Pulmonary artery endothelial cell (primary cell): ENCODE data around the gene CNTN4. TPM values are rescaled to one million over a fixed set of nuclear protein-coding genes. Genes with fewer than 3 reads are reported as not detected.

Experiments
- DNase-seq: peaks from one replicate; pipeline ENCODE4 v3.0.0-alpha.2; 2011; ENCODE audit warnings: low read depth, low spot score
- total RNA-seq: library from RNA; depleted of rRNA; stranded (reverse); fragments of >200 nt; gene quantifications from 2 replicates; pipeline ENCODE4 v1.2.3, GENCODE V29; 2014

The CNTN4 gene
- total RNA-seq, 1 donor from 2014 or later, result not detected

DNA sequence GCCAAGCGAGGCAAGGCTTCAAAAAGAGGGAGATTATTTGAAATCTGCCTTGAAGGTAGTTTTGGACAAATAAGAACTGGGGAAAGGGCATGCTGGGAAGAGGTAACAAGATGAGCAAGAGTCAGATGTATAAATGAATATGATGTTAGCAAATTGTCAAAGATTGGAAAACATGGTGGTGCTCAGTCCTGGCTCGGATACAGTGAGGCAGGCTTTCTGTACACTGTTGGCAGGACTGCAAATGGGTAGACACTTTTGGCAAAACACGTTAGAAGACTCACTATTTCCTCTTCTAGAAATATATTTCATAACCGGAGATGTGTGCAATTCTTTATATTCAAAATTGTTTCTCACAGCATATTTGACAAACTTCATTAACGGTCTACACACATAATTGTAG lies 581.6 kb downstream of the CNTN4 start:
- no peak for DNase-seq

DNA sequence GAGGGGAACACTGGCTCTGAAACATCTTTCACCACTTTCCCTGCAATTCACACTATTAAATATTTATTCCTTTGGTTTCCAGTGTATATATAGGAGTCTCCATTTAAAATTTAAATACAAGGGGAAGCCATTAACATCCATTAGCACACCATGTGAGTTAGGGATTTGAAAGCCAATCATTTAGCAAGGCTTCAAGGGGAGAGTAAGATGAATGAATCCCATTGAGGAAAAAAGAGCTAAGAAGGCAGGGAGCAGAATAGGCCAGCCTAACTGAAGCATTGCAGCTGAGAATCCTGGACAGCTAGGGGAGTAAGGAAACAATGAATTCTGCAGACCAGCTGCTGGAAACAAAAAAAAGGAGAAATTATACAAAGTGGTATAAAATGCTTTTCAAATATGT lies 585.4 kb downstream of the CNTN4 start:
- no peak for DNase-seq

DNA sequence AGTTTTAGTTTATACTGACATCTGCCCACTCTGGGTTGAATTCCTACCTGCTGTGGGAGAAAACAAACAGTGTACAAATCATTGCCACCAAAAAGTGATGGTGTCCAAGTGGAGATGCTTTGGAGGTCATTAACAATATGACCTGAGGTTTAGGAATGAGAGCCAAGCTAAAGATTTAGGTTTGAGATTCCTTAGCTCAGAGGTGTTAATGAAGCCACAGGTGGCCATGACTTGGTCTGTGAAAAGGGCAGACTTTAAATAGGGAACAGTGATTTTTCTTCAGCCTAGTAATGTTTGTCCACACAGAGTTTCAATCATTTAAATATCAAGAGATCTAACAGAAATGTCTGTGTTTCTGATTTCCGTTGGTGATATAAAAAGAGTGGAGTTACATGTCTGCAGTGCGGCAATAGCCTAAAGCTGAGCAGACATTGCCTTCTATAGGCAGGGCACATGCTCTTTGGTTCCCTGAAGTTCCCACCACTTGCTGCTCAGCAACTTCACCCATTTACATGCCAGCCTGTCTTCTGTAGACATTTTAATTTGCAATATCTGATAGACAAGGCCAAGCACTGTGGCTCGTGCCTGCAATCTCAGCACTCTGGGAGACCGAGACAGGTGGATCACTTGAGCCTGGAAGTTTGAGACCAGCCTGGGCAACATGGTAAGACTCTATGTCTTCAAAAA lies 588.3 kb downstream of the CNTN4 start:
- no peak for DNase-seq

DNA sequence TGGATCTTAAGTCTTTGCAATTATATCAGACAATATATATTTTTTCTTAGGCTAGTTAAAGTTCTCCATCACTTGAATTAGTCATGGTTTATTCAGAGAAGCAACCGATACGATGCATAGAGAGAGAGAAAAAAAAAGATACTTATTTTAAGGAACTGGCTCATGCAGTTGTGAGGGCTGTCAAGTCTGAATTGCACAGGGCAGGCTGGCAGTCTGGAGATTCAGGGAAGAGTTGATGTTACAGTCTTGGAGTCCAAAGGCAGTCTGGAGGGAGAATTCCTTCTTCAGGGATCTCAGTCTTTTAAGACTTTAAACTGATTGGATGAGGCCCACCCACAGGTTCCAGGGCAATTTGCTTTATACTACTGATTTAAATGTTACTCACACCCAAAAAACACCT lies 598.9 kb downstream of the CNTN4 start:
- DNase-seq, result no peak

DNA sequence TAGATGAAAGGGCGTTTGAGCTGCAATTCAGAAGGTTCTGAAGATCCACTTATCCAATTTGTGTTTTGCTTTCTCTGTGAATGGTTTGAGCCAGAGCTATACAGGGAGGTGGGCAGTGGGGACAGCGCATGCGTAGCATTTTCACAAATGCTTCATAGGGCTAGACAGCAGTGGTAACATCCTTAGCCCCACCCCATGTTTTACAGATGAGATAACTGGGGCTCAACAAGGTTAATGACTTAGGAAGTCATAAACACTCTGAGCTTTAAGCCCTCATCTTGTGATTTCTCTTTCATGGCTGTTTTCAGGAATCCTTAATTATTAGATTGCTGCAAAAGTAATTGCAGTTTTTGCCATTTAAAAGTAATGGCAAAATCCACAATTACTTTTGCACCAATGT lies 602.8 kb downstream of the CNTN4 start:
- DNase-seq, result no peak

DNA sequence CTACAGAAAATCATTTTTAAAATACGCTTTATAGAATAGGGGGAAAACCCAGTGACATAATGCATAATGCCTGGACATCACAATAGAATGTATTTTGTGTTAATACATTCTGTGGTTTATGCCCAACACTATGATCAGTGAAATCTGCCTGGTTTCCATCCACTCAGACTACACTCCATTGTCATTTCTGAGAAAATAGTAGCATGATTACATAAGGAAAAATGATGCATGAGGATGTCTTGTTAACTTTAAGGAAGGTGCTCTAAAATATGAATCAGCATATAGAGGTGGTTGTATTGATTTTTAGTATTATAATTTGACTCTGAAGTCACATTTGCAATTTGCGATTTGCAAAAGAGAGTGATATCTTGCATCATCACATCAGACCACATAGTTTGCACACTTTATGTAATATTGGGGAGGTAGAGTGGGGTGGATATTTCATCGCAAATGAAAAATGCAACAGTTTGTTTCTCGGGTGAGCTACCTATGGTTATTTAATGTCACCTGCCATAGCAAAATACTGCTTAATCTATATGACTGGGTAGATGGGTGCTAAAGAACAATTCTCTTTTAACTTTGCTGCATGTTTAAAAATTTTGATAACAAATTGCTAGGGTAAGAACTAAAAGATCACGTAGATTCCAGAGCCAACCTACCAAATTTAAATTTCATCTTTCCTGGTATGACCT lies 607.6 kb downstream of the CNTN4 start:
- DNase-seq, result no peak

DNA sequence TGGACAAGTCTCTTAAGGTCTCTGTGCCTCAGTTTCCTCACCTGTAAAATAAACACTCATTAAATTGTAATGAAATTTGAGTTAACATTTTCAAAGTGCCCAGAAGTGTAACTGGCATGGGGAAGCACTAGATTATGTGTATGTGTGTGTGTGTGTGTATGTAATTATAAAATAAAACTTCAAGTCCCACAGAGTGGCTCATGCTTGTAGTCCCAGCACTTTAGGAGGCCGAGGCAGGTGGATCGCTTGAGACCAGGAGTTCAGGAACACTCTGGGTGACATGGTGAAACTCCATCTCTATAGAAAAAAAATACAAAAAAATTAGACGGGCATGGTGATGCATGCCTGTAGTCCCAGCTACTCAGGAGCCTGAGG lies 608.2 kb downstream of the CNTN4 start:
- DNase-seq, result no peak

DNA sequence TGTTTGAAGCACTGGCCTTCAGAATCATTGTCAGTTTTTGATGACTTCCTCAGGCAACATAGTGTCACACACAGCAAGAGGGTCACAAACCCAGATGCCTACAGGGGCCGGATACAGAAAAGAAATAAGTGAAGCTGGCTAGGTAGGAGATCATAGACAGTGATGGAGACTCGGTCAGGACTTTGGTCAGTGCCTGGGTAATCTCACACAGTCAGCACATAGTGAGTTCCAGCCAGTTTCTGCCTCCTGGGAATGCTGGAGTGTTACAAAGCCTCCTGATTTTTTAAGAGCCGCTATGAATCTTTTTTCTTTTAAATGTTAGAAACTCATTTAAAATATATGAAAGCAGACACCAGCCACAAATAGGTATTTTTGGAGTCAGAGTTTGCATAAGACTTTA lies 612.4 kb downstream of the CNTN4 start:
- no peak for DNase-seq

DNA sequence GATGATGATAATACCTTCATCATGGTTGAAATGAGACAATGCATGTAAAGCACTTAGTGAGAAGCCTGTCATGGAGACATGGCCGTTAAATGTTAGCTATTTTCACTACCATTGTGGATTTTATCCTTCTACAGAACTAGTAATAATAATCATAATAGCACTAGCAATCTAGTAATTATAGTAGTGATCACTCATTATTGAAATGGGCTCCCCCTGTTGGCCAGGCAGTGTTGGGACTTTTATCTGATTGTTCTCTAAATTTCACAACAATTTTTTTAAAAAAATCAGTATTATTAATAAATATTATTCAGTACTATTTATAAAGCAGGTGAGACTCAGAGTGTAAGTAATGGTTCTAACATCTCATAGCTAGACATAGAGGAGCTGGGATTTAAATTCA lies 615.3 kb downstream of the CNTN4 start:
- no peak for DNase-seq

DNA sequence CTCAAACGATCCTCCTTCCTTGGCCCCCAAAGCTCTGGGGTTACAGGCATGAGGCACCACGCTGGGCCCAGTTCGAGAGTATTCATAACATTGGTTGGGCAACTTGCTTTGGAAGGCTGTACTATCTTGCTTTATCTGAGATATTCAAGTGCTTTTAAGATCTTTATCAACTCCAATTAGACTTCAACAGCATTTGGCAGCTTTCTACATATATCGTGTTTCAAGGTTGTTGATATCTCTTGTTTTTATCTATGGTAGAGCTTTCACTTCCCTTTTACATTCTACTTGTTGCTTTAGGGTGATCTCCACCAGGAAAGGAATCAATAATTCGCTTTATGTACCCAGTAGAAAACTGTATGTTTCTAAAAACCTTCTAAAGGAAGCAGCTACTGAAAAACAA lies 616.2 kb downstream of the CNTN4 start:
- no peak for DNase-seq

DNA sequence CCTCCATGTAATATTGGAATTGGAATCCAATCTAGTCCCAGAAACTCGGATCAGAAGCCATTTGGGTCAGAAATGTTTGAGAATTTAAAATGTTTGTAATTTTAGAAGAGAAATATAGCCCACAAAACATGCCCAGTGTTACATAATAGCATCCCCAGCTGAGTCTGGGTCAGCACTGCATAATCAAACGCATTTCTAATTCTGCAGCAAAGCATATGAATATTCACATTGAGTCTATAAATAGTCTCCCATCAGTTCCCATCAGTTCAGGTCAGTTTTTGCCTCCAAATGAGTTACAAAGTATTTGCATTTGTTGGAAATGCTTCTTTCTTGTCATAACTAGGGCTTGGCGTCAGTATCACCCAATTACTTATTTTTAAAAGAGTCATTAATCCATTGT lies 628.4 kb downstream of the CNTN4 start:
- no peak for DNase-seq

DNA sequence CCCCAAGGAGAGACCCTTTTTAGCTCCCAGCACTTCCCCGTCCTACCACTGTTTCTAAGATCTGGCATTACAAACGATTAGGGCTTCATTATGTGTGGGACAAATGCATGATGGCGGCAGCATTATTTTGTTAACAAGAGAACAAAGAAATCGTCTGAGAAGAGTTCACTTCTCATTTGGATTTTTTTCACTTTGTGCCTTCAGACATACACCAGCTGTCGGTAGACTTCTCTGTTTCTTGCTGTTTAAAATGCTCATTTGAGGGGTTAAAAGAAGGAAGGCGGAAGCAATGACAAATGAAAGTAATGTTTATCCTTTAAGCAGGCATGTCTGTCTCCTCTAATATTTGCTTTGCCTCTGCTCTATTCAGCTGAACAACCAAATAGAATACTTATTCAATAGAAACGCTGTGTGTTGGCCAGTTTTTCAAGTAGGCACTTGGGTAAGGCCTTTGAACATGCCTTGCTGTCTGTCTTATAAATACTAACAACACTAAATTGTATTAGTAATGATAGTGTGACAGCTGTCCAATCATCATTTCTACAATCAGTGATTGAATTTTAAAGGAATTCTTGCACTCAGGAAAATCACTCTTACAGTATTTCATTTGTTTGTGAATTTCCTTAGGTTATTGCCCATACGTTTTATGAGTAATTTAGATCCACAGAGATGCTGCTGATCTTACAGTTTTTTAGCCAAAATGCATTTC lies 629.1 kb downstream of the CNTN4 start:
- DNase-seq, result no peak

DNA sequence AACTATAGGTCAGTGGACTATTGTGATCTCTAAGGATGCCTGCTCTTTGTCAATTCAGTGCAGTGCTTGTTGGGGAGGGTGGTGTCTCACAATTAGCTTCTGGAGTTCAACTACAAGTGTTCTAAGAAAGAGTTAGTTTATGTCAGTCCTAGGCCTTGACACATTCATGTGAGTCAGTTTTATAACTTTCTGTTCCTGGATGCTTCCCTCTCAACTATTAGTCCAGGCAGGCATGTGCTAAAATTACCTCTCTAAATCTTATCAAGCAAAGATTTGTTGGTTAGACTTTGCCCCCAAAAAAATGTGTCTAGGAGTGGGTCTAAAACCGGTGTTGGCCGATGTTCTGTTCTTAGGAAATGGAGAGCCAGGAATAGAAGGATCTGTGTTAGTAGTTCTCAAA lies 633.2 kb downstream of the CNTN4 start:
- no peak for DNase-seq

DNA sequence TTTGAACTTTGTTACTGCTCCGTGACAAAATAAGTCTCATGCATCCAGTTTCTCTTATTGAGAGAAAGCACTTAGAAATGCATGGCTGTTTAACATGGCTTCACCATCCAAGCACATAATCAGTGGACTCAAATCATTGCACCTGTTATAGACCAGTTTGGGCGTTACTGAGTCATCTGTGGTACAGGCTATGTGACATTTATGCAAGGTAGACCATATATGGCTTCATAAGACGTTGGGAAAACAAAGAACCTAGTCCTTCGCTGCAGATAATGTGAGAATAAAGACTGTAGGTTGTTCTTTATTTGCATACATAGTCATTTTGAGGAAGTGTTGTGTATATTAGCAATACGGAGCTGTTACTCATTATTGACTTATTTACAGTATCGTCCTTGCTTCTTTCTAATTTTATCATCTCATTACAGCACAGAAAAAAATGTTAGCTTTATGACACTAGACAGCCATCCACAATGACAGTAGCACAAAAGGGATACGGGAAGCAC lies 636.8 kb downstream of the CNTN4 start:
- no peak for DNase-seq

DNA sequence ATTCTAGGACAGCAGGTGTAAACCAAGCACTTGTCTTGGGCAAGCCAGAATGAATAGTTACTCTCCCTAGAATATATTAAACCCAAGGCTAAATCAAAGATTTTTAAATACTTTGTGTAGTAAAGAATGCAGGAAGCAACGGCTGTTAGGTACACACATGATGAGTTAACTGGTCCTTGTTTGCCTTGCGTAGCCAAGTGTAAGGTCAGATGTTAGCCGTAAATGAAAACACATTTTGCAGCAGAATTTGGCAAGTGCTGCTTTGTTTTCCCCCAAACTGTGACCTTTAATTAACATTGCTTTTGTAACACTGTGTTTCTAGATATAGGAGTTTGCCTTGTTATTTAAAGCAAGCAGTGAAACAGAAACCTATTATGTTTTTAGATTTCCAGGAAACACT lies 642.9 kb downstream of the CNTN4 start:
- DNase-seq, result no peak

DNA sequence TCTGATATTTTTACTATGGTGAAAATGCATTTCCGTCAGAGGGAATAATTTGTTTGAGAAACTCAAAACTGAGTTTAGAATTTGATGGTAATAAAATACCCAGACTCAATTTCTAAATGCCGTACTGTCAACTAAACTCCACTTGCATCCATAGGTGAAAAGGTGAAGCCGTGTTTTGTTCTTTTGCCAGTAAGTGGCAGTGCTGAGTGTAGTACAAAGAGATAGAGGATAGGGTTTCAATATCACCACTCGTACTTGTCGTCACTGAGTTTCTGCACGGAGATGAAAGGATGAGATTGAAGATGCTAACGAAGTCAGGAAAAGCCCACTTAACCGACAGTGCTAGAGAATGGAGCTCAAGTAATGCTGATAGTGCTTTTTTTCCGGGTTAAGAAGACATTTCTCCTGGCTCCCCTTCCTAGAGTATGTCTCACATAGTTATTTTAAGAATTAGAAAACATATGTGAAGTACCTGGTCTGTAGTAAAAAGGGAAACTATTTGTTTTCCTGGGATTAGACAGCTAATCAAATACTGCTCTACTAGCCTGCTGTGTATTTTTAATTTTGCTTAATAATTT lies 666.4 kb downstream of the CNTN4 start:
- no peak for DNase-seq

DNA sequence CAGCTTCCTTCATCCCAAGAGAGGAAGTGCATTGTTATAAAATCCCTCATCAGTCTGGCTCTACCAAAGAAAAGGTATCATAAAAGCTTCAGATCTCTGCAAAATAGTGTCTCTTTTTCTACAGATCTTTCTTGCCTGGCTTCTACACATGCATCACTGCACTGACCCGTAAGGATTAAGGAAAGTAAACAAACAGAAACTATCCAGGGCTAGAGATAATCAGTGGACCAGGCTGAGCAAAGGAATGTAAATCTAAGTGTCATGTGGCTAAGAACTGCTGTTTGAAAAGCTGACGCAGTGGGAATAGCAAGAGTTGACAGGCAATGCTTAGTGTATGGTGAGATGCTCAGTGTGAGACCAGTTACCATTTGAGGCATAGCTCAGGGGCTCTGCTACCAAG lies 671.8 kb downstream of the CNTN4 start:
- DNase-seq, result no peak

DNA sequence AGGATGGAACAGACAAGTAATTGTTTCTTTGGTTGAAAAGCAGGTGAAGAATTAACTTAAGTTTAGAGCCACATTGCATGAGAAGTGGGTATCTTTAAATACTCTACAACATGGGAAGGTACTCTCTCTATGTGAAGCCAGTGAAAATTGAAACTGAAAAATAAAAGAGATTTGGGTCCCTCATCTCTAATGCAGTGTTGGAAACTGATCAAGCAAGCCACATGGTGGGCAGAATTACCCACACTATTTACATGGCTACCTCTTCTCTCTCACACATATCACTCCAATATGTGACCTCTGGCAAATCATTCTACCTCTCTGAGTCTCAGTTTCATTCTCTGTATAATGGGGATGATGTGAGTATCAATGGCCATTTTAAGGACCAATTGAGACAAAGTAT lies 672.5 kb downstream of the CNTN4 start:
- DNase-seq, result no peak

DNA sequence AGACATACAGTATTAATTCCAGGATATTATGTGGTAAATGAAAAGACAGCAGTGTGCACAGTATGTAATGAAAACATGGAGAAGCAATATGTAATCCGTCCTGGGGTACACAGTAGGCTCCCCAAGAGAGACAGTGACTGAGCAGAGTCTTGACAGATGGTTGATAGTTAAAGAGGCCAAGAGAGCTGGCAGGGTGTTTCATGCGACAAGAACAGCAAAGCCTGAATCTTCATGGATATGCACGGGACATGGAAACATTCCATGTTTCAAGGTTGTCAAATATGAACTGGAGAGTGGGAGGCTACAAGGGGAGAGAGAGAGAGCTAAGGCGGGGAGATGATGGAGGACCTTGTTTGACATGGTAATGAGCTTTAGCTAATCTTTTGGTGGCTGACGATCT lies 673.1 kb downstream of the CNTN4 start:
- no peak for DNase-seq

DNA sequence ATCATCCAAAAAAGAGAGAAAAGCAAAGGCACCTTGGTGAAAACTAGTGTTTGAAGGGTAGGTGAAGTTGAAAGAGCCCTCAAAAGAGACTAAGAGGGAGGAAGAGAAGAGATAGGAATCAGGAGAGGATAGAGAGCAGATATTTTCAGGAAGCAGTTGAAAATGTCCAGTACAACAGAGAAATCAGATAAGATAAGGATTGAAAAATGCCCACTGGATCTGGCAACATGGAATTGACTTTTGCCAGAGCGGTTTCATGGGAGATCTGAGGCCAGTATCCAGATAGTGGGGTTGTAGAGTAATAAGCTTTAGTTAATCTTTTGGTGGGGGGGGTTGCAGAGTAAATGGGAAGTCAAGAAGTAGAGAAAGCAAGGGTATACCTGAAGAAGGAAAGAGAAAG lies 674.1 kb downstream of the CNTN4 start:
- DNase-seq, result no peak

DNA sequence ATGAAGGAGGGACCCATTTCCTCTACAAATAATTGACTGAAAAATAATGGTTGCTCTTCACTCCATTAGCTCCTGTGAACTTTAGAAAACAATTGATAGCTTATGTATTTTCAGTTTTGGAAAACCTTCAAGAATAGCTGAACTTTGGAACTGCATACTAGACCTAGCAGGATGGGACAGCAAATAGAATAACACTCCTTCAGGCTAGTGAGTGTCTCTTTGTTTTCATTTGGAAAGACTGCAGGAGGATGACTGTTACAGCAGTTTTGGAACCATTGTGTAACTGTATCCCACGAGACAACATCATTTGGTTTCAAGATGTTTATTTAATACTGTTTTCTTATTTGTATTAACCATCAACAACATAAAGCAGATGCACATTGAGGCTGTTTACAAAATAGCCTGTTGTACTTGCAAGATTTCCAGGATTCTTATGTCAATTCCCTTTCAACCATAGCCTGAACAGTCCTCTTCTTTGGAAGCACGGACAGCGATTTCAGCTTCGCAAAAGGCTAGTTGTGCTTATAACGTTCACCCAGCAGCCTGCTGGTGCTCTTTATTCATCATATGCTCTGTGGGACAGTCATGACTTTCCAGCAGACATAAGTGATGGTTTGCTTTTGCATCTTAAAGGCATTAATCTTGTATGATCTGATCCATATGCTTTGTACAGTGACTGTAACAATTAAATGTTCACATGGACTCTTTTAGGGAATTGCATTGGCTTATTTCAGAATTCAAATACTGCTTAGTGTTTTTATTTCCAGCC lies 676.0 kb downstream of the CNTN4 start:
- no peak for DNase-seq

DNA sequence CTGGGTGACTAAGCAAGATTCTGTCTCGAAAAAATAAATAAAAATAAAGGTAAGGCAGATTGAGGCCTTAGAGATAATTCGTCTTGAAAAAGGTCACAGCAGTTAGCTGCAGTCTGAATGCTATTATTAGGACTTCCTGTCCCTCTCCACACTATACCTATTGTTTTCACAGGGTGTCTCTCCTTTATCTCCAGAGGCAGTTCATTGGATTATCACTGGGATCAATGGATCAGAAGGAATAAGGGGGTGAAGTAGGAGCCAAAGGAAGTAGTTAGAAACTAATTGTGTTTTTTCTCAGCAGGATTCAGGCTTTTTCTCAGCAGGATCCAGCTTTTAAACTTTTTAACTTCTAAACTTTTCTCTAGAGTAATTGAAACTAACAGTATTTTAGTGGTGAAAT lies 684.6 kb downstream of the CNTN4 start:
- DNase-seq, result no peak
